Heart right ventricle (tissue), 16 donors: Measurements from ENCODE around the gene HSD17B2. TPM values are rescaled to one million over a fixed set of nuclear protein-coding genes. Genes with fewer than 3 reads are reported as not detected.

Experiments used
- ATAC-seq, 8 donors: fragments of 200-7000 bp; cut with Tn5 transposase; one replicate each; pipeline ENCODE4 v1.9.1; 2020; ENCODE audit warnings: mild to moderate bottlenecking in 8 of 8, moderate library complexity in 8 of 8, moderate number of reproducible peaks in 1 of 8
- DNase-seq, 2 donors: peaks; one replicate each; pipeline ENCODE4 v3.0.0-alpha.2; 2020
- H3K27ac ChIP-seq, 10 donors: fragments of 200-600 bp; sonication (generic) in 2 of 10; one replicate each; pipeline versions ENCODE4 v1.5.0 to v1.8.0; 2020 to 2022; ENCODE audit warnings: mild to moderate bottlenecking in 3 of 10
- H3K27me3 ChIP-seq, 7 donors: fragments of 200-600 bp; one replicate each; pipeline ENCODE4 v1.8.0; 2021 to 2022; ENCODE audit warnings: mild to moderate bottlenecking in 2 of 7
- H3K36me3 ChIP-seq, 9 donors: fragments of 200-600 bp; sonication (generic) in 1 of 9; one replicate each; pipeline versions ENCODE4 v1.5.0 to v1.8.0; 2020 to 2022; ENCODE audit warnings: mild to moderate bottlenecking in 2 of 9
- H3K4me1 ChIP-seq, 9 donors: fragments of 200-600 bp; sonication (generic) in 1 of 9; one replicate each; pipeline versions ENCODE4 v1.5.0 to v1.8.0; 2020 to 2022; ENCODE audit warnings: mild to moderate bottlenecking in 4 of 9
- H3K4me3 ChIP-seq, 10 donors: fragments of 200-600 bp; sonication (generic) in 2 of 10; one replicate each; pipeline versions ENCODE4 v1.5.0 to v1.8.0; 2020 to 2022; ENCODE audit warnings: mild to moderate bottlenecking in 7 of 10, moderate library complexity in 2 of 10
- H3K9me3 ChIP-seq, 11 donors: fragments of 200-600 bp in 10 of 11; sonication (generic) in 2 of 11; one replicate each; pipeline versions ENCODE4 v1.5.0 to v1.8.0; 2013 to 2022; ENCODE audit warnings: mild to moderate bottlenecking in 2 of 11, control low read depth in 1 of 11, moderate library complexity in 1 of 11
- WGBS, 2 donors: extraction: QIAGEN DNeasy Blood & Tissue Kit; methylation state at CpG; one replicate each; pipeline ENCODE4 v1.1.7; 2013; ENCODE audit warnings: inconsistent platforms in 1 of 2; 5-methylcytosine and 5-hydroxymethylcytosine counted together
- intact Hi-C, 10 donors: fragments of 100-400 bp; cut with DNase I; formaldehyde crosslinking; loops; one replicate each; pipeline versions ENCODE4 v1.11.1 to v1.14.2; 2022
- polyA plus RNA-seq, 2 donors: library from polyadenylated mRNA; stranded (reverse); fragments of 200-250 nt; gene quantifications; one replicate each; pipeline ENCODE4 v1.2.3, GENCODE V29; 2013
- total RNA-seq, 10 donors: library from RNA; stranded (reverse); fragmentation: NEBNext Ultra II Directional in 3 of 10; extraction: Animal tissue kit (Norgen Biotek cat#: 25700) in 3 of 10; gene quantifications; one replicate each; pipeline versions ENCODE4 v1.2.1 to v1.2.4, GENCODE V29; 2021 to 2023
- TF ChIP-seq, protein P1 (sequence below), 9 donors: fragments of 200-600 bp; sonication (generic) in 2 of 9; IDR thresholded peaks; one replicate each; pipeline versions ENCODE4 v1.5.0 to v1.8.0; 2021 to 2022; ENCODE audit warnings: antibody characterized with exemption in 9 of 9, mild to moderate bottlenecking in 5 of 9, moderate library complexity in 1 of 9
- donor health status: Arrhythmogenic right ventricular cardiomyopathy.
- donor health status: ischemic (EF 13 %, LVEDD 7.1; RV severe dilation, severe dysfunction).
- donor health status: healthy with polysubstance abuse.
- donor health status: DM: no; HTN: yes; CAD: no.
- donor health status: DM: no; HTN: no; CAD: no.
- donor health status: ischemic (EF 25% LVEDD 6.9; RV normal size, moderate dysfunction).
- donor health status: ischemic (EF 25% LVEDD 5.7; RV mildly dilated, moderate dysfunction).
- donor health status: healthy.
- donor health status: DM: yes; HTN: yes; CAD: no.
- donor health status: Ischemic cardiomyopathy.
- donor health status: ischemic (EF 35%, LVEDD 5.7; RV mildly dilated, moderate dysfunction).
- donor health status: nonischemic (EF 11% LVEDD 7.7; RV severe dilation, severe dysfunction).
- donor health status: DM: yes; HTN: yes; CAD: no.
- donor health status: PGD.
- donor health status: ischemic (EF 29% LVEDD 5.4; RV normal size, mild dysfunction).
- donor health status: nonischemic (EF 23%, LVEDD 6.1; RV moderate dilation, normal function).

The HSD17B2 gene
- total and polyA plus RNA-seq, 12 donors = 0.03 TPM; not detected in 11

DNA sequence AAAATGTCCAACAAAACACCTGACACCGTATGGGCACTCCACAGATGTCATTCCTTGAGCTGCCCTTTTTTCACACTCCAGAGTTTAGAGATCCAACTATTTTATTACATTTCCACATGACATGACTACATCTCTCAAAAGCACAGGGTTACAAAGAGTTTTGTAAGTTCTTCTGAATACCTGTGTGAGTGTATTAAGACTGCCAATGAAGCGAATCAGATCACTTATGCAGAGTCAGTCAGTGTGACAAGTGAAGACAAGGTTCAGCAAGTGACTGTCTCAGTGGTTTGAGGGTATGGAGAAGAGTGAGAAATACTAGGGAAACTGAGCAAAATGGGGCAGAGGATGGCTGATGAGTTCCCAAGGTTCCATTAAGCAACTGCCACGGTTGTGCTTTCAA lies 32.2 kb upstream of the HSD17B2 start:
- Histone ChIP-seq H3K27ac (no peak overlapping the region), H3K4me1 (peaks cover 0 to 26% (median 4%) of the 10 kb centered on the region in 9 donors), H3K9me3 (peaks cover 0 to 4% (median 0%) of the 10 kb centered on the region in 11 donors), H3K4me3 (no peak overlapping the region), H3K27me3 (no peaks in the 10 kb centered on the region), H3K36me3 (no peaks in the 10 kb centered on the region)
- intact Hi-C loops = no loop called here
- WGBS, 2 donors = 88 to 89% methylated on average over 3 of the region's 3 CpGs
- DNase-seq (no peak), ATAC-seq (no peak)
- TF ChIP-seq, protein P1, sequence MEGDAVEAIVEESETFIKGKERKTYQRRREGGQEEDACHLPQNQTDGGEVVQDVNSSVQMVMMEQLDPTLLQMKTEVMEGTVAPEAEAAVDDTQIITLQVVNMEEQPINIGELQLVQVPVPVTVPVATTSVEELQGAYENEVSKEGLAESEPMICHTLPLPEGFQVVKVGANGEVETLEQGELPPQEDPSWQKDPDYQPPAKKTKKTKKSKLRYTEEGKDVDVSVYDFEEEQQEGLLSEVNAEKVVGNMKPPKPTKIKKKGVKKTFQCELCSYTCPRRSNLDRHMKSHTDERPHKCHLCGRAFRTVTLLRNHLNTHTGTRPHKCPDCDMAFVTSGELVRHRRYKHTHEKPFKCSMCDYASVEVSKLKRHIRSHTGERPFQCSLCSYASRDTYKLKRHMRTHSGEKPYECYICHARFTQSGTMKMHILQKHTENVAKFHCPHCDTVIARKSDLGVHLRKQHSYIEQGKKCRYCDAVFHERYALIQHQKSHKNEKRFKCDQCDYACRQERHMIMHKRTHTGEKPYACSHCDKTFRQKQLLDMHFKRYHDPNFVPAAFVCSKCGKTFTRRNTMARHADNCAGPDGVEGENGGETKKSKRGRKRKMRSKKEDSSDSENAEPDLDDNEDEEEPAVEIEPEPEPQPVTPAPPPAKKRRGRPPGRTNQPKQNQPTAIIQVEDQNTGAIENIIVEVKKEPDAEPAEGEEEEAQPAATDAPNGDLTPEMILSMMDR (IDR thresholded peaks at IDR 0.05) = no peak

DNA sequence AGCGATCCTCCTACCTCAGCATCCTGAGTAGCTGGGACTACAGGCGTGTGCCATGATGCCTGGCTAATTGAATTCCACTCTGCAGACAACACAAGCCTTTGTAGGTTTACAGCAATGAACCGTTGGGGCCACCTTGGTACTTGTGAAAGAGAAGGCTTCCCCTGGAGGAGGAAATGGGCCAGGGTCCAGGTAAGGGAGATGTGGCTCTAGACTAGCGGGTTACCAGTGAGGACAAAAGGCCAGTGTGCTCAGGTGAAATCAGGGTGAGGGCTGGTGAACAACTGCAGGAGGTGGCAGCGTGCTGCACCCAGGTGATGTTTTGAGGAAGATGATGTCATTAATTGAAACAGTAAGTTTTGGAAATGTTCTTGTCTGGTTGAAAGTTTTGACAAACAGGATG lies 30.5 kb upstream of the HSD17B2 start:
- DNase-seq = no peak
- TF ChIP-seq, protein P1 (IDR thresholded peaks at IDR 0.05) = no peak
- intact Hi-C loops = no loop called here

DNA sequence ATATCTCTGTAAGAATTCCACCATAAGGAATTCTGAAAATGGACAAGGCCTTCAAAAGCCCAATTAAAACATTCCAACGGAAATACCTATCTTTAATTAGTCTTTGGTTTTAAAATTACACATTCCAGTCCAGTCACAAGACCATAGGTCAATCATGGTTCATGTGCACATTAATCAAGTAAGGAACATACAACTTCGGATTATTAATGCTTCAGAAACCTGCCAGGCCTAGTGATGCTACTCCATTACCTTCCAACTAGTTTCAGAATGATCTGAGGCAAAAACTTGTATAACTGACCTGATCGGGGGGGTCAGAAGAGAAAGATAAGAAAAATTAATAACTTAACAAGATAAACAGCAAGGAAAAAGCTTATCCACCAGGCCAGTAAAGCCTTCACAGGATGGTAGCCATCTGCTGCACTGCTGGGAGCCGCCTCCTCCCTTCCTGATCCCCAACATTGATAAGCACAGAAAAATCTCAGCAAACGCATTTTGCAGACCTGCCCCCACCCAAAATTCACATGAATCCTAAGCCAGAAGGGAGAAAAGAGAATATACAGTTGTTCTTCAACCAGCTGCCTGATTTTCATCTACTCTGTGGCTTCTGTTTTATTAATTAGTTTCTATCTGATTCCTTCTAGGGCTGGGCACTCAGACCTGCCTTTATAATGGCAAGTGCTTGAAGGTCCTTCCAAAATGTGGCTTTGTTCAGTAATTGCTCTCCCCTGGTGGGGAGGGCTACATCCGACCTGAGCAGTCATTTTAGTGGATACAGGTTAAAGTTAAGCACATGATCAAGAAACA lies 29.8 kb upstream of the HSD17B2 start:
- Histone ChIP-seq H3K4me3 (no peak overlapping the region), H3K36me3 (no peaks in the 10 kb centered on the region), H3K27ac (peak overlapping the region in 3 of 10 donors; percentile 5 to 53 (median 49)), H3K27me3 (peaks cover 0 to 6% (median 0%) of the 10 kb centered on the region in 7 donors), H3K4me1 (peaks cover 0 to 24% (median 4%) of the 10 kb centered on the region in 9 donors), H3K9me3 (peaks cover 0 to 23% (median 7%) of the 10 kb centered on the region in 11 donors)
- DNase-seq (no peak), ATAC-seq (peak in 7 of 8 donors; percentile 51 to 85 (median 76))
- intact Hi-C loops = no loop called here
- TF ChIP-seq, protein P1 (IDR thresholded peaks at IDR 0.05) = no peak
- WGBS, 2 donors = 43 to 56% methylated on average over 6 of the region's 6 CpGs

More for the DNA sequence above, 30.5 kb upstream of the HSD17B2 start:
- Histone ChIP-seq H3K27ac (peak overlapping the region in 3 of 10 donors; percentile 39 to 53 (median 49)), H3K4me3 (no peak overlapping the region), H3K4me1 (peaks cover 0 to 24% (median 4%) of the 10 kb centered on the region in 9 donors), H3K36me3 (no peaks in the 10 kb centered on the region), H3K27me3 (no peaks in the 10 kb centered on the region), H3K9me3 (peaks cover 0 to 20% (median 7%) of the 10 kb centered on the region in 11 donors)
- 66% methylated on average over 5 of the region's 5 CpGs for WGBS, 2 donors
- ATAC-seq = peak in 2 of 8 donors; percentile 8 to 24

DNA sequence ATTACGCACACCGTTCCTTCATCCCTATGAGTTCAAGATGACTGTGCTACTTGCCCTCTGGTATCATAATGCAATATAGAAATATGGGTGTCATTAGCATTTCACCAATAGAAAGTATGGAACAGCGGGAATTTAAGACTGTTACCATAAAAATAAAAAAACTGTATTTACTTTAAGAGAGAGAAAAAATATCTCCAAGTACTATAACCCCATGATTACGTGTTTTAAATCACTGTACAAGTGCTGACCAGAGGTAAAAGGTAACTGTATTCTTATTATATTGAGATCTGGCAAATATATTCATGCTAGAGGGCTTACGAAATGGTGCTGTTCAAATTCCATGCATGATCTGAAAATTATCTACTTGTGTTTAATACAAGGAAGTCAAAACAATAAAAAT lies 29.0 kb upstream of the HSD17B2 start:
- TF ChIP-seq, protein P1 (IDR thresholded peaks at IDR 0.05) = no peak
- H3K27ac ChIP-seq = no peak overlapping the region
- H3K9me3 ChIP-seq = peaks cover 0 to 23% (median 7%) of the 10 kb centered on the region in 11 donors
- ATAC-seq (no peak), DNase-seq (no peak)
- H3K36me3 ChIP-seq = no peaks in the 10 kb centered on the region
- H3K4me3 ChIP-seq = no peak overlapping the region
- H3K27me3 ChIP-seq = peaks cover 0 to 14% (median 3%) of the 10 kb centered on the region in 7 donors
- peaks cover 0 to 24% (median 4%) of the 10 kb centered on the region in 9 donors for H3K4me1 ChIP-seq
- intact Hi-C loops = no loop called here
- 93 to 95% methylated on average over 5 of the region's 5 CpGs for WGBS, 2 donors
